ENCODE measurements around the gene TOMM40L. TPM values are rescaled to one million over a fixed set of nuclear protein-coding genes. Genes with fewer than 3 reads are reported as not detected.

The TOMM40L gene
- total RNA-seq, 2 experiments from 2014 or later: 26.3 to 26.4 TPM

DNA sequence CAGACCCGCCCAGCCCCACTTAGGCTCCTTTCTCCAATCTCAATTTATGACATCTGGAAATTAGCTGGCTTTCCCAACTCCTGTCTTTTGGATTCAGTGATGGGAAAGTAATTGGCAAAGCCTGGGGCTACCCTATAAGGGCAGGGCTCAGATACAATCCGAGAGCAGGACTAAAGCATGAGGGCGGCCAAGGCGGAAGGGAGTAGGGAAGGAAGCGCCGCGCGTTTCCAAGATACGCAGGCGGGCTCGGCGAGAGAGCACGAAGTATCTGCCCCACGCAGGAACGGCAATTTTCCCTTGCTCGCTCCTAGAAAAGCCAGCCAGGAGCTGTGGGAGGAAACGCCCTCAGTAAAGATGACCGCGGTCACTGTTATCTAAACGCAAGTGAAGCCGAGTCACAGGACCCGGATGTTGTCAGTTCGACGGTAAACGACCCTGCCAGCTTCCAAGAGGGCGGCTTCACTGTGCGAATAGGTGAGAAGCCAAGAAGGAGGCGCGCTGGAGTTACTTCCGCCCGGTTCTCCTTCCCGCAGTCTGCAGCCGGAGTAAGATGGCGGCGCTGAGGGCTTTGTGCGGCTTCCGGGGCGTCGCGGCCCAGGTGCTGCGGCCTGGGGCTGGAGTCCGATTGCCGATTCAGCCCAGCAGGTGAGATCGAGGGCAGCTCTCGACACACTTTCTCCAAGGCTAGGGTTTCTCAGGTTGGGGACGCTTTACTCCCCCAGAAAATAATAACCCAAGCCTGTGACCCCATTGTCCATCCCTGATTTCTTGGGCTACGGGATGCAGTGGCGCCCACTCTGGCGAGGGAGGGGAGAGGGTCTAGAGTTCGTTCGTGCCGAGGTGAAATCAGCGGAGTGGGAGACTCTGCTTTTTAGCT is 23.8 kb upstream of the TOMM40L start, which contains the start of gene NDUFS2:
Gene NDUFS2, plus strand, starts transcription at position 532 of the 877 bp plus-strand sequence. Its CDS starts 19 bp downstream, at position 551.
- H3K36me3 Mint-ChIP-seq: peaks cover 23% of the 10 kb centered on the region
- H3K27ac Mint-ChIP-seq: peak within 1 kb of the TSS; percentile 95
- H3K4me3 Mint-ChIP-seq: peak within 1 kb of the TSS; percentile 92
- H3K9me3 Mint-ChIP-seq: no peaks in the 10 kb centered on the region
- peaks cover 46% of the 10 kb centered on the region for H3K4me1 Mint-ChIP-seq
- H3K27me3 Mint-ChIP-seq: no peaks in the 10 kb centered on the region
- DNase-seq: peak; percentile 92

DNA sequence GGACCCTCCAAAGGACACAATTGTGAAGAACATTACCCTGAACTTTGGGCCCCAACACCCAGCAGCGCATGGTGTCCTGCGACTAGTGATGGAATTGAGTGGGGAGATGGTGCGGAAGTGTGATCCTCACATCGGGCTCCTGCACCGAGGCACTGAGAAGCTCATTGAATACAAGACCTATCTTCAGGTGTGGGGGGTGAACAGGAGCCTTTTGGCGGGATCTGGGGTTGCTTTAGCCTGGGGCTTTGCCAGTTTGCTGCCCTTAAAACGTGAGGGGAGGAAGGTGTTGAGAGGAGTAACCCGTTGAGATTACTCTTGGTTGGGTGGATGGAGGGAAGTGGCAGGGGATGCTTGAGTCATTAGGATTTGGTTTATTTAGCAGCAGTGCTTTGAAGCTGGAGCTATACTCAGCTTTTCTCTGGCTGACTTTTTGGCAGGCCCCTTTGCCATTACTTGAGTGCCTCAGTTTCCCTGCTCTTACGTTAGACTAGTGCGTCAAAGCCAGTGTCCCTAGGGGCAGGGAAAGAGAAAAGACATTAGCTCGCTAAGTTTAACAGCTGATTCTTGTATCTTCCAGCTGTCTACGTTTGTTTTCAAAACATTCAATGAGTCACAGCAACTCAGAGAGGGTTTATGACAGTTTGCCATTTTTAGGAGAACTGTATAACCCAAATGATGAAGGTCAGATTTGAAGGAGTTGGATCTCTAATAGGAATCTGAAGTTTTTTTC is 19.3 kb upstream of the TOMM40L start:
- Mint-ChIP-seq H3K4me1 (peaks cover 44% of the 10 kb centered on the region), H3K9me3 (no peaks in the 10 kb centered on the region), H3K27ac (peak overlapping the region; percentile 66), H3K27me3 (no peaks in the 10 kb centered on the region), H3K36me3 (peaks cover 37% of the 10 kb centered on the region), H3K4me3 (no peak overlapping the region)
- no peak for DNase-seq

DNA sequence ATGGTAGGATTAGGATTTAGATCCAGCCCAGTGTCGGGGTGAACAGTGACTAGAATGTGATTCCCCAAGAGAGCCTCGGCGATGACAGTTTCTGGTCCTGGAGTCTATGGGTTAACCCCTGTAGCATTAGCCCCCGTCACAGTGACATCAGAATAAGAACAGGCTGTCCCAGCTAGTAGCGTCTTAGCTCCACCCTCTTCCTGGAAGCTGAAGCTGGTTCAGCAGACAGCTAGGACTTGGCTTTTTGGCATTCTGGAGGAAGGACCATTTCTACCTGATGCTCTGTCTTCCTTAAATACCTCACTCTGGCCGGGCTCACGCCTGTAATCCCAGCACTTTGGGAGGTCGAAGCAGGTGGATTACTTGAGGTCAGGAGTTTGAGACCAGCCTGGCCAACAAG is 18.7 kb upstream of the TOMM40L start:
- no peaks in the 10 kb centered on the region for H3K27me3 Mint-ChIP-seq
- no peak overlapping the region for H3K4me3 Mint-ChIP-seq
- H3K36me3 Mint-ChIP-seq: peaks cover 39% of the 10 kb centered on the region
- DNase-seq: no peak
- H3K4me1 Mint-ChIP-seq: peaks cover 45% of the 10 kb centered on the region
- no peaks in the 10 kb centered on the region for H3K9me3 Mint-ChIP-seq
- peak overlapping the region; percentile 66 for H3K27ac Mint-ChIP-seq

DNA sequence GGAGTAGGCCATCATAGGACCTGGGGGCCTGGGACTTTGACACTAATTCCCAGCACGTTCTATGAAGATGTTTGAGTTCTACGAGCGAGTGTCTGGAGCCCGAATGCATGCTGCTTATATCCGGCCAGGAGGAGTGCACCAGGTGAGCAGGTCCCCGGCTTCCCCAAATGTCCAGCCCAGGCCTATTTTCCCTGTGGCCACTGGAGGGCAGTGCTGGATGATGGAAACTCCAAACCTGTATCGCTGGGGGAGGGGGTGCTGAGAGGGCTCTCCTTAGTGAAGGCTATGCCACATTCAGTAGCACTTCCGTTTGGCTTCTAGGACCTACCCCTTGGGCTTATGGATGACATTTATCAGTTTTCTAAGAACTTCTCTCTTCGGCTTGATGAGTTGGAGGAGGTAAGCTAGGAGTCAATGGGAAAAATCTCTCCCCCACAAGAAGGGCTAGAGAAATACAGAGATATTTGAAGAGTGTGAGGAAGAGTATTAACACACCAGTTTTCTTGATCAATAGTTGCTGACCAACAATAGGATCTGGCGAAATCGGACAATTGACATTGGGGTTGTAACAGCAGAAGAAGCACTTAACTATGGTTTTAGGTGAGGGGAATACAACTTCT is 16.0 kb upstream of the TOMM40L start:
- peak overlapping the region; percentile 71 for H3K27ac Mint-ChIP-seq

DNA sequence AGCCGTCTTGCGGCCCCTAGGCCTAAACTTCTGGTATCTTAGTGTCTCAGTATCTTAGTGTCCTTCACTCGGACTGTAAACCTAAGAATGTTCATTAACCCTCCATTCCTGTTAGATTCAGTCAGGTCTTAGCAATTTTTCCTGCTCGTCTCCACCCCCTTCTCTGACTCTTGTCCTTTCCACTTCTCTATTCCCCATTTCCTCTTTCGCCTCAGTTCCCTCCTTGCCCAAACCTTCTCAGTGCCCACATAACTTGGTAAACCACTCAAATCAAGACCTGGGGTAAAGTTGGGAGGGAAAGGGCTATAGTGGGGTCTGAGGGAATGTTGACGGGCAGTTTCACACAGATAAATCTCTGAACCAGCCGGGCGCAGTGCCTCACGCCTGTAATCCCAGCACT is 11.5 kb upstream of the TOMM40L start:
- H3K9me3 Mint-ChIP-seq: no peaks in the 10 kb centered on the region
- DNase-seq: no peak
- H3K27ac Mint-ChIP-seq: no peak overlapping the region
- no peak overlapping the region for H3K4me3 Mint-ChIP-seq
- peaks cover 45% of the 10 kb centered on the region for H3K4me1 Mint-ChIP-seq
- peaks cover 34% of the 10 kb centered on the region for H3K36me3 Mint-ChIP-seq
- no peaks in the 10 kb centered on the region for H3K27me3 Mint-ChIP-seq

More for the DNA sequence above, 16.0 kb upstream of the TOMM40L start:
- H3K4me1 Mint-ChIP-seq: peaks cover 34% of the 10 kb centered on the region
- H3K9me3 Mint-ChIP-seq: no peaks in the 10 kb centered on the region
- no peaks in the 10 kb centered on the region for H3K27me3 Mint-ChIP-seq
- DNase-seq: peak; percentile 73
- H3K36me3 Mint-ChIP-seq: peaks cover 39% of the 10 kb centered on the region
- no peak overlapping the region for H3K4me3 Mint-ChIP-seq

DNA sequence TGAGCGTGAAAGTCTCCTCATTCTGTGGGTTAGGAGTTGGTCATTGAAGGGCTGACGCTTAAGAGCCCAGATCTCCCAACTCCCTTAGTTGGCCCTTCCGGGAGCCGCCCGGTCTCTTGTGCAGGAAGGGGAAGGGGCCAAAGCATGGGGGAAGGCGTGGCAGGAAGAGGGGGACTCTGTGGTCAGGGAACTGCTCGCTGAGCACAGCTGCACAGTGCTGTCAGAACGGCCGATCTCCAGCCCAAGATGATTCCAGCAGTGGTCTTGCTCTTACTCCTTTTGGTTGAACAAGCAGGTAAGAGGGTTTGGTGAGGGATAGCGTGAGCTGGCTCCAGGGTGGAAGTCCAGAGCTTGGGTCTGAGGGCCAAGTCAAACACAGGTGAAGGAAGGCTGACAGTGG is 10.8 kb upstream of the TOMM40L start, which contains the start of gene FCER1G:
Gene FCER1G, plus strand, starts transcription at position 220 of the 400 bp plus-strand sequence. Its CDS starts 27 bp downstream, at position 247.
- Mint-ChIP-seq H3K4me3 (peak within 1 kb of the TSS; percentile 49), H3K27ac (peak within 1 kb of the TSS; percentile 77)

DNA sequence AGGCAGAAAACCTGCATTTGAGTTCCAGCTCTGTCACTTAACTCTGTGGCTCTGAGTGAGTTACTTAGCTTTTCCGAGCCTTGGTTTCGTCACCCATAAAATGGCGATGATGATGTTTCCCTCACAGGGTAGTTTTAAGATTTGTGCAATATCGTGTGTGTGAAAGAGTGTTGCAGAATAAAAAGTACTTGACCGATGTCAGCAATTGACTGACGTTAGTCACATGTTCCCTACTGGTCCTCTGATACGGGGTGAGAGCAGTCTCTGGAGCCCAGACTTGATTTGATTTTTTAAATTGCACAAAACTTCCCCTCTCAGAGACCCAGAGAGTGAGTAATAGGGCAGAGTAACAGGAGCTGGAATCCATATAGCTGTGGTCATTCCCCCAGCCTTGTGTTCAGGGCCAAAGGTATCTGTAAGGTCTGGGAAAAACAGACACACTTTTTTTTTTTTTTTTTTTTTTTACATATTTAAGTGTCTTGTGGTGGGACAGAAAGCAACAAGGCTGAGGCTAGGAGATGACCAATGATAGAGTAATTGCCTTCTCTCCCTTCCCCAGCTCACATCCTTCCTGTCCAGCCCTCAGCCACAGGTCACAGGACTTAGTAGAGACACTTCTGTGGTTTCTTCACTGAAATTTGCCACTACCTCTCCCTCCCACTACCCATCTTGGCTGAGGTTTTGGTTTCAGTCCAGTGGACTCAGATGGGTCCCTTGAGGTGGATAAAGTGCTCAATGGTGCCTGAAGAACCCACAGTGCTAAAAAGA is 8.7 kb upstream of the TOMM40L start:
- Mint-ChIP-seq H3K27ac (peak overlapping the region; percentile 84), H3K4me3 (peak overlapping the region; percentile 40), H3K27me3 (no peaks in the 10 kb centered on the region), H3K36me3 (peaks cover 21% of the 10 kb centered on the region), H3K4me1 (peaks cover 52% of the 10 kb centered on the region), H3K9me3 (no peaks in the 10 kb centered on the region)
- no peak for DNase-seq

More for the DNA sequence above, 10.8 kb upstream of the TOMM40L start, which contains the start of gene FCER1G:
- Mint-ChIP-seq H3K9me3 (no peaks in the 10 kb centered on the region), H3K27me3 (no peaks in the 10 kb centered on the region), H3K4me1 (peaks cover 47% of the 10 kb centered on the region), H3K36me3 (peaks cover 28% of the 10 kb centered on the region)
- DNase-seq: no peak

DNA sequence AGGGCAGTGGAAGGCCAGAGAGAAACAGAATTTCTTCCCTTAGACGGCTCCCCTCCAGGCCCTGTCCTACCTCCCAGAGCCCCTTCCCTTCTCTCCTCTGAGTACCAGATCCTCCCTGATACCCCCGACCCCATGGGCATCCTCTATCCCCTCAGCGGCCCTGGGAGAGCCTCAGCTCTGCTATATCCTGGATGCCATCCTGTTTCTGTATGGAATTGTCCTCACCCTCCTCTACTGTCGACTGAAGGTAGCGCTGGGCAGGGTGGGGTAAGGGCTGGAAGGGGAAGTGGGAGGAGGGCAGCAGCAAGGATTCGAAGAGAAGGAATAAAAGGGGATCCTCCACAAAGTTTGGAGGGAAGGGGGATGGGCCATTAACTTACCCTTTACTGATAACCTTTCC is 8.0 kb upstream of the TOMM40L start:
- H3K9me3 Mint-ChIP-seq: no peaks in the 10 kb centered on the region
- peaks cover 53% of the 10 kb centered on the region for H3K4me1 Mint-ChIP-seq
- H3K27ac Mint-ChIP-seq: peak overlapping the region; percentile 84
- peaks cover 19% of the 10 kb centered on the region for H3K36me3 Mint-ChIP-seq
- no peak for DNase-seq
- peak overlapping the region; percentile 19 for H3K4me3 Mint-ChIP-seq
- H3K27me3 Mint-ChIP-seq: no peaks in the 10 kb centered on the region

DNA sequence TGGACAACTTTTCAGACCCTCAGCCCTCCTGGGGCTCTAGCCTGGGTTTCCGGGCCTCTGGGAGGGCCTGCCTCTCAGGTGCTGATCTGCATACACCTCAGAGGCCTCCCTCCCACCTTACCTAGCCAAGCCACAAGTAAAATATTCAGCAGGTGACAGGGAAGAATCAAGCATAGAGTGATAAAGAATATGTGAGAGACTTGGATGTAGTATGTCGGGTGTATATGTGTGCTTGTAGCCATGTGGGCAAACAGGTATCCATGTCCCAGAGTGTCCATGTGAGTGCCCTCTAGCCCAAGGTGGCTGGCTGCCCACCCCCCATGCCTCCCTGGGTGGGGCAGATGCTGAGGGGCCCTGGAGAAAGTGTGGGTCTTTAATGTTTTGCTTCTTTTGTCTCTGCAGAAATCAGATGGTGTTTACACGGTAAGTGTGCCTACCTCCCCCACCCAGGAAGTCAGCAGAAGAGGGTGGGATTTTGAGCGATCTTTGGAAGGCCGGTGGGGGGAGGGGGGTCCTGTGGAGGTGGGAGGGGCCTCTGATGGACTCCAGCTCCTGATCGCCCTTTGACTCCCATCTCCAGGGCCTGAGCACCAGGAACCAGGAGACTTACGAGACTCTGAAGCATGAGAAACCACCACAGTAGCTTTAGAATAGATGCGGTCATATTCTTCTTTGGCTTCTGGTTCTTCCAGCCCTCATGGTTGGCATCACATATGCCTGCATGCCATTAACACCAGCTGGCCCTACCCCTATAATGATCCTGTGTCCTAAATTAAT is 7.4 kb upstream of the TOMM40L start:
- peak overlapping the region; percentile 84 for H3K27ac Mint-ChIP-seq
- no peak for DNase-seq
- peak overlapping the region; percentile 15 for H3K4me3 Mint-ChIP-seq
- peaks cover 16% of the 10 kb centered on the region for H3K36me3 Mint-ChIP-seq
- no peaks in the 10 kb centered on the region for H3K27me3 Mint-ChIP-seq
- H3K4me1 Mint-ChIP-seq: peaks cover 53% of the 10 kb centered on the region
- no peaks in the 10 kb centered on the region for H3K9me3 Mint-ChIP-seq

DNA sequence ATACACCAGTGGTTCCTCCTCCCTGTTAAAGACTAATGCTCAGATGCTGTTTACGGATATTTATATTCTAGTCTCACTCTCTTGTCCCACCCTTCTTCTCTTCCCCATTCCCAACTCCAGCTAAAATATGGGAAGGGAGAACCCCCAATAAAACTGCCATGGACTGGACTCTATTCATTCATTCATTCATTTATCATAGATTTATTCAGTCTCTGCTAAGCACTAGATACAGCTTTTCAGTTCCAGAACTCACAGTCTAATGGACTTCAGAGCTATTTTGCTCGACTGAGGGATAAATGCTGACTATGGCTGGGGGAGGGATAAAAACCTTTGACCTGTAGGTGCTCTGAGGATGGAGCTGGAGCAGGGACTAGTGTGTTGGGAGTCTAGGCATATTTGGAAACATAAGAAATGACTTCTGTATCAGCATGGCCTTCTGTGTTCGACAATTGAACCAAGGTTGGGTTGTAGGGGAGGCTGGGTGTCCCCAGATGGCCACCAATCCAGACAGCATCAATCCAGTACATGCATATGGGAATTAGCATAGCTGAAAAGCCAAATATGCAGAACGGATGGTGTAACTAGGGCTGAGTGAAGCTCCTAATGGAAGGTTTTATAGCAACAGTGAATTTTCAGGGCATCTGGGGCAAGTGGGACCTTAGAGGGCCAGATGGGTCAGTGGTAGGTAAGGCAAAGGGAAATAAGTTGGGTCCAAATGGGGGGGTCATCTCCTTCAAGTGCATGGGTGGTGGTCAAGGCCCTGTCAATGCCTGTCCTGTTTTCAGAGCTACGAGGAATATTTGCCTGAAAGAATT is 6.6 kb upstream of the TOMM40L start:
- Mint-ChIP-seq H3K27me3 (no peaks in the 10 kb centered on the region), H3K4me1 (peaks cover 57% of the 10 kb centered on the region), H3K4me3 (no peak overlapping the region), H3K9me3 (no peaks in the 10 kb centered on the region), H3K27ac (peak overlapping the region; percentile 84), H3K36me3 (peaks cover 10% of the 10 kb centered on the region)
- no peak for DNase-seq

DNA sequence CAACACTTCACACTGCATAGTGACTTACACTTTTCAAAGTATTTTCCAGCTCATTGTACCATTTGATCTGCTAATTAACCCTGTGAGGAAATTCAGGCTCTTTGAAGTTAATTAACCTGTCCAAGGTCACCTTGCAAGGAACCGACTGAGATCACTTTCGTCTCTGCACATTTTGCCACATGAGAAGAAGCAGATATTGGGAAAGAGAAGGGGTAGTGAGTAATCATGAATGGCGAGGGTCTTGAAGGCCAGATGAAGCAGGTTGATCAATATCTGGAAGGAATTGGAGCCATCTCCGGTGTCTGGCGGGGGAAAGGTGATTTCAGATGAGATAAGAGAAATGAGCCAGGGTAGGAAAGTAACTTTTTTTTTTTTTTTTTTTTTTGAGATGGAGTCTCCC is 5.9 kb upstream of the TOMM40L start:
- H3K4me1 Mint-ChIP-seq: peaks cover 54% of the 10 kb centered on the region

DNA sequence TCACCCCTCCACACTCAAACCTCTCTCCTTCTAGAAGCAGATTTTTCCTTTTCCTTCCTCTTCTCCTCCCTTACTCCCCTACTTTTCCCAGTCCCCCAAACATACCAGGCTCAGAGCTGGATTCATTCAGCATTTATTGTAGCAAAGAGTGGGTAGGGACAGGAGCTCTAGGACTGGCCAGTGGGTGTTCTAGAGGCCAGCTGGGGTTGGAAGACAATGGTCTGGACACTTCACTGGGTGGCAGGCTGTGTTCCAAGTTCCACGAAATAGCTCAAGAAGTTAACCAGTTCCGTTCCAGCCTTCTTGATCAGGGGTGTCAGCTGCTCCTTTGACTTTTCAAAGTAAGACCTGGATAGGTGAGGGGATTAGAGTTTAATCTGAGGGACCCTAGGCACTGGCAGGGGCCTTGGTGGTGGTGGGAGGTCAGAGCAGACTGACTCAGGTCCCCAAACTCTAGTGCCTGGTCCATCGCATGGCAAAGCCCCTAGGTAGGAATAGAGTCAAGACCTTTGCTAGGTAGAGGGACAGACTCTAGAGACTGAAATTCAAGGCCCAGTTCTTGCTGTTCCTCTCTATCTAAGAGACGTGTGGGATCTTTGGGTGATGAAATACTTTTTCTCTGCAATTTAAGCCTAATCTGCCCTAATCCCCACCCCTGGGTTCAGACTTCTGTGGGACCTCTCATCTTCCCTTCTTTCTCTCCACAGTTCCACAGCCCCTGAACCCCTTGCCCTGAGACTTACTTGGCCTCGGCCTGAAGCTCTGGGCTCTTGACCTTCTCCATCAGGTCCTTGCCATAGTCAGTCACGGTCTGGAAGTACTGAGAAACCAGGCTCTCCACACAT is 3.5 kb upstream of the TOMM40L start:
- no peak for DNase-seq
- Mint-ChIP-seq H3K27me3 (no peaks in the 10 kb centered on the region), H3K27ac (peak overlapping the region; percentile 26), H3K9me3 (no peaks in the 10 kb centered on the region), H3K4me1 (peaks cover 57% of the 10 kb centered on the region), H3K4me3 (no peak overlapping the region), H3K36me3 (peaks cover 2% of the 10 kb centered on the region)

More for the DNA sequence above, 5.9 kb upstream of the TOMM40L start:
- Mint-ChIP-seq H3K27ac (no peak overlapping the region), H3K36me3 (peaks cover 4% of the 10 kb centered on the region), H3K27me3 (no peaks in the 10 kb centered on the region), H3K4me3 (no peak overlapping the region), H3K9me3 (no peaks in the 10 kb centered on the region)
- DNase-seq: no peak
